NCI-H128 (cell line): Measurements from ENCODE around the gene RHEBL1.

Experiments
- DNase-seq: peaks from one replicate; lab custom pipeline; 2025; ENCODE audit not compliant: unreplicated experiment; lab: John Stamatoyannopoulos, UW

Gene RHEBL1

GRCh38 chr12:49022558-49023178, 47.1 kb downstream of the RHEBL1 start:
- DNase-seq = no peak

GRCh38 chr12:49021292-49021915, 48.4 kb downstream of the RHEBL1 start:
- no peak for DNase-seq

- no peak for DNase-seq
Measured at GRCh38 chr12:49020441-49020840, 49.3 kb downstream of the RHEBL1 start.

- DNase-seq = no peak
Measured at GRCh38 chr12:49019443-49020324, 50.1 kb downstream of the RHEBL1 start.

GRCh38 chr12:49019120-49019430, 50.7 kb downstream of the RHEBL1 start:
- no peak for DNase-seq

GRCh38 chr12:49018261-49019119, 51.3 kb downstream of the RHEBL1 start, which contains the start of gene PRKAG1:
Gene PRKAG1, minus strand, starts transcription at chr12:49018776. Its CDS starts 36 bp downstream, at chr12:49018740.
- DNase-seq = peak; percentile 96

GRCh38 chr12:49017891-49018260, 51.9 kb downstream of the RHEBL1 start:
- DNase-seq = no peak

- no peak for DNase-seq
Measured at GRCh38 chr12:49015196-49015595, 54.6 kb downstream of the RHEBL1 start.
